ENCODE measurements around the gene CENPL.
"Not testable (repeated sequence)": the region's sequence is repeated elsewhere in the genome, so short reads cannot be mapped to it uniquely, and the experiment has no call there.

The CENPL gene

GRCh38 chr1:173857363-173857917 is 32.8 kb upstream of the CENPL start:
- DNase-seq (ENCODE audit: low spot score) = no peak

- DNase-seq (ENCODE audit: low spot score) = no peak
These were observed 32.2 kb upstream of the CENPL start for GRCh38 chr1:173856903-173857302.

- DNase-seq (ENCODE audit: low spot score) = no peak
These were observed 31.3 kb upstream of the CENPL start for GRCh38 chr1:173856014-173856413.

- DNase-seq (ENCODE audit: low spot score) = no peak
These were observed 28.4 kb upstream of the CENPL start for GRCh38 chr1:173853074-173853473.

GRCh38 chr1:173852105-173852504 is 27.4 kb upstream of the CENPL start:
- no peak for DNase-seq (ENCODE audit: low spot score)

GRCh38 chr1:173832748-173833147 is 8.1 kb upstream of the CENPL start:
- DNase-seq (ENCODE audit: low spot score) = no peak

- no peak for DNase-seq (ENCODE audit: low spot score)
These were observed 2.9 kb upstream of the CENPL start for GRCh38 chr1:173827611-173828010.

GRCh38 chr1:173823781-173824314 is 835 bp downstream of the CENPL start:
- no peak for DNase-seq (ENCODE audit: low spot score)

- no peak for DNase-seq (ENCODE audit: low spot score)
These were observed 3.0 kb downstream of the CENPL start for GRCh38 chr1:173821680-173822079.

- no peak for DNase-seq (ENCODE audit: low spot score)
These were observed 6.2 kb downstream of the CENPL start for GRCh38 chr1:173818459-173818858.

GRCh38 chr1:173813654-173814053 is 11.0 kb downstream of the CENPL start:
- not testable (repeated sequence) for DNase-seq (ENCODE audit: low spot score)

- no peak for DNase-seq (ENCODE audit: low spot score)
These were observed 21.7 kb downstream of the CENPL start for GRCh38 chr1:173802961-173803360.

GRCh38 chr1:173799995-173800394 is 24.7 kb downstream of the CENPL start:
- DNase-seq (ENCODE audit: low spot score) = not testable (repeated sequence)

- no peak for DNase-seq (ENCODE audit: low spot score)
These were observed 26.6 kb downstream of the CENPL start for GRCh38 chr1:173798078-173798477.

- no peak for DNase-seq (ENCODE audit: low spot score)
These were observed 34.8 kb downstream of the CENPL start for GRCh38 chr1:173789841-173790240.

- no peak for DNase-seq (ENCODE audit: low spot score)
These were observed 39.7 kb downstream of the CENPL start for GRCh38 chr1:173784997-173785396.

GRCh38 chr1:173779936-173780335 is 44.7 kb downstream of the CENPL start:
- no peak for DNase-seq (ENCODE audit: low spot score)

GRCh38 chr1:173775578-173776226 is 49.0 kb downstream of the CENPL start:
- no peak for DNase-seq (ENCODE audit: low spot score)

- DNase-seq (ENCODE audit: low spot score) = no peak
These were observed 53.1 kb downstream of the CENPL start for GRCh38 chr1:173771560-173771959.

GRCh38 chr1:173770330-173770729 is 54.4 kb downstream of the CENPL start:
- DNase-seq (ENCODE audit: low spot score) = not testable (repeated sequence)

GRCh38 chr1:173768827-173769226 is 55.9 kb downstream of the CENPL start:
- no peak for DNase-seq (ENCODE audit: low spot score)

GRCh38 chr1:173768206-173768605 is 56.5 kb downstream of the CENPL start:
- DNase-seq (ENCODE audit: low spot score) = no peak

GRCh38 chr1:173764331-173764730 is 60.4 kb downstream of the CENPL start:
- not testable (repeated sequence) for DNase-seq (ENCODE audit: low spot score)

- DNase-seq (ENCODE audit: low spot score) = no peak
These were observed 65.7 kb downstream of the CENPL start for GRCh38 chr1:173758980-173759379.

Measured in Ammon's horn (tissue), 1 donor.